H9 (cell line): Measurements from ENCODE around the gene CEACAM16. TPM values are rescaled to one million over a fixed set of nuclear protein-coding genes. Genes with fewer than 3 reads are reported as not detected.
"Not testable (repeated sequence)": the region's sequence is repeated elsewhere in the genome, so short reads cannot be mapped to it uniquely, and the experiment has no call there.

ENCODE experiments used
- DNase-seq: peaks from one replicate; pipeline ENCODE4 v3.0.0-alpha.2; 2017
- H2AFZ ChIP-seq: one replicate; pipeline ENCODE4 v1.6.1; 2013; ENCODE audit warnings: mild to moderate bottlenecking, low read length, control low read depth, moderate library complexity
- H2AK5ac ChIP-seq: 2 replicates; pipeline ENCODE4 v1.6.1; 2013; ENCODE audit warnings: low read length, control low read depth, mixed read lengths; ENCODE audit not compliant: insufficient read length
- H2BK120ac ChIP-seq: one replicate; pipeline ENCODE4 v1.6.1; 2013; ENCODE audit warnings: low read depth, mild to moderate bottlenecking, low read length, control low read depth, inconsistent platforms; ENCODE audit not compliant: poor library complexity, severe bottlenecking
- H2BK12ac ChIP-seq: 2 replicates; pipeline ENCODE4 v1.6.1; 2013; ENCODE audit warnings: low read length, control low read depth, mixed read lengths, low read depth; ENCODE audit not compliant: insufficient read length
- H2BK15ac ChIP-seq: 2 replicates; pipeline ENCODE4 v1.6.1; 2013; ENCODE audit warnings: low read depth, low read length, control low read depth
- H2BK20ac ChIP-seq: one replicate; pipeline ENCODE4 v1.6.1; 2013; ENCODE audit warnings: low read depth, mild to moderate bottlenecking, low read length, control low read depth, inconsistent platforms; ENCODE audit not compliant: poor library complexity, severe bottlenecking
- H2BK5ac ChIP-seq: 2 replicates; pipeline ENCODE4 v1.6.1; 2013; ENCODE audit warnings: low read length, control low read depth, mixed read lengths; ENCODE audit not compliant: insufficient read length
- H3K14ac ChIP-seq: 2 replicates; pipeline ENCODE4 v1.6.1; 2013; ENCODE audit warnings: low read length, control low read depth; ENCODE audit not compliant: insufficient read depth
- H3K18ac ChIP-seq: 2 replicates; pipeline ENCODE4 v1.6.1; 2013; ENCODE audit warnings: low read depth, mild to moderate bottlenecking, mixed read lengths, low read length, control low read depth; ENCODE audit not compliant: insufficient read length
- H3K23ac ChIP-seq: 2 replicates; pipeline ENCODE4 v1.6.1; 2013; ENCODE audit warnings: low read length, control low read depth, mixed read lengths, low read depth; ENCODE audit not compliant: insufficient read length
- H3K23me2 ChIP-seq: 2 replicates; pipeline ENCODE4 v1.6.1; 2013; ENCODE audit warnings: low read depth, mild to moderate bottlenecking, mixed read lengths, low read length, control low read depth; ENCODE audit not compliant: insufficient read length, poor library complexity, severe bottlenecking
- H3K27ac ChIP-seq: 2 replicates; pipeline ENCODE4 v1.5.1; 2013; ENCODE audit warnings: low read length, control low read depth, mixed read lengths, low read depth; ENCODE audit not compliant: insufficient read length
- H3K27me3 ChIP-seq: 2 replicates; pipeline ENCODE4 v1.6.1; 2013; ENCODE audit warnings: low read length, control low read depth, inconsistent platforms; ENCODE audit not compliant: insufficient read depth
- H3K4ac ChIP-seq: 2 replicates; pipeline ENCODE4 v1.6.1; 2013; ENCODE audit warnings: low read depth, mild to moderate bottlenecking, control low read depth, inconsistent platforms, low read length, moderate library complexity
- H3K4me1 ChIP-seq: 2 replicates; pipeline ENCODE4 v1.6.1; 2013; ENCODE audit warnings: low read length, control low read depth, inconsistent platforms; ENCODE audit not compliant: insufficient read depth
- H3K4me2 ChIP-seq: 2 replicates; pipeline ENCODE4 v1.6.1; 2013; ENCODE audit warnings: low read length, control low read depth, mixed read lengths; ENCODE audit not compliant: insufficient read length, insufficient read depth
- H3K56ac ChIP-seq: 2 replicates; pipeline ENCODE4 v1.6.1; 2013; ENCODE audit warnings: low read depth, mild to moderate bottlenecking, mixed read lengths, low read length, control low read depth; ENCODE audit not compliant: insufficient read length
- H3K79me1 ChIP-seq: 2 replicates; pipeline ENCODE4 v1.6.1; 2013; ENCODE audit warnings: low read depth, mild to moderate bottlenecking, moderate library complexity, low read length, control low read depth, inconsistent platforms; ENCODE audit not compliant: insufficient read depth, poor library complexity, severe bottlenecking
- H3K79me2 ChIP-seq: 2 replicates; pipeline ENCODE4 v1.6.1; 2013; ENCODE audit warnings: low read length, control low read depth, inconsistent platforms; ENCODE audit not compliant: insufficient read depth
- H3K9ac ChIP-seq: 2 replicates; pipeline ENCODE4 v1.6.1; 2013; ENCODE audit warnings: low read length, control low read depth, mixed read lengths; ENCODE audit not compliant: insufficient read length; ENCODE audit errors: extremely low read depth
- H3K9me3 ChIP-seq: one replicate; pipeline ENCODE4 v1.6.1; 2013; ENCODE audit warnings: low read depth, low read length, inconsistent platforms; ENCODE audit not compliant: control insufficient read depth
- H3T11ph ChIP-seq: one replicate; pipeline ENCODE4 v1.6.1; 2013; ENCODE audit warnings: mild to moderate bottlenecking, low read length, control low read depth, inconsistent platforms
- H4K20me1 ChIP-seq: one replicate; pipeline ENCODE4 v1.6.1; 2013; ENCODE audit not compliant: control insufficient read depth, insufficient read length, insufficient read depth
- H4K5ac ChIP-seq: 2 replicates; pipeline ENCODE4 v1.6.1; 2013; ENCODE audit warnings: low read depth, mild to moderate bottlenecking, mixed read lengths, low read length, control low read depth; ENCODE audit not compliant: insufficient read length
- H4K8ac ChIP-seq: replicated peaks from 2 replicates; pipeline ENCODE4 v1.6.1; 2013; ENCODE audit warnings: low read length, control low read depth, mixed read lengths, low read depth; ENCODE audit not compliant: insufficient read length
- H4K91ac ChIP-seq: 2 replicates; pipeline ENCODE4 v1.6.1; 2013; ENCODE audit warnings: low read depth, mild to moderate bottlenecking, moderate library complexity, mixed read lengths, low read length, control low read depth; ENCODE audit not compliant: insufficient read length
- H3K27ac Mint-ChIP-seq, 3 experiments: 2 replicates in 2 of 3; 3 replicates in 1 of 3; pipeline ENCODE4 v1.8.0; 2020 to 2021; ENCODE audit warnings: mixed read lengths in 3 of 3, mild to moderate bottlenecking in 1 of 3, moderate library complexity in 1 of 3
- H3K27me3 Mint-ChIP-seq: 2 replicates; pipeline ENCODE4 v1.8.0; 2021; ENCODE audit warnings: low read depth, mild to moderate bottlenecking, moderate library complexity, mixed read lengths
- H3K36me3 Mint-ChIP-seq, 3 experiments: 2 replicates in 2 of 3; 3 replicates in 1 of 3; pipeline ENCODE4 v1.8.0; 2020 to 2021; ENCODE audit warnings: low read depth in 3 of 3, mixed read lengths in 3 of 3; ENCODE audit not compliant: insufficient read depth in 1 of 3
- H3K4me1 Mint-ChIP-seq, 2 experiments: 2 replicates each; pipeline ENCODE4 v1.8.0; 2020; ENCODE audit warnings: mixed read lengths in 2 of 2
- H3K4me3 Mint-ChIP-seq, 2 experiments: 2 replicates in 1 of 2; 3 replicates in 1 of 2; pipeline ENCODE4 v1.8.0; 2020 to 2021; ENCODE audit warnings: mild to moderate bottlenecking in 2 of 2, mixed read lengths in 2 of 2, moderate library complexity in 1 of 2
- H3K9me3 Mint-ChIP-seq, 2 experiments: 2 replicates in 1 of 2; 3 replicates in 1 of 2; pipeline ENCODE4 v1.8.0; 2020; ENCODE audit warnings: mild to moderate bottlenecking in 2 of 2, mixed read lengths in 2 of 2, moderate library complexity in 1 of 2
- CTCF ChIP-seq: fragments of 200-600 bp; sonication (generic); conservative IDR thresholded peaks from 3 replicates; pipeline ENCODE4 v1.8.0; 2021; ENCODE audit warnings: antibody characterized with exemption, mild to moderate bottlenecking
- WGBS: extraction: QIAGEN DNeasy Blood & Tissue Kit; methylation state at CpG from one replicate; pipeline ENCODE4 v1.1.7; 2013; ENCODE audit warnings: missing lambda C conversion rate, low lambda C conversion rate, mixed read lengths; ENCODE audit not compliant: insufficient read length; ENCODE audit errors: extremely low coverage; 5-methylcytosine and 5-hydroxymethylcytosine counted together
- total RNA-seq: library from RNA; stranded (reverse); gene quantifications from 2 replicates; pipeline ENCODE4 v1.2.1, GENCODE V29; 2021

Gene CEACAM16
- total RNA-seq, 1 experiment from 2014 or later: not detected

- peak overlapping the region in 1 of 2 experiments; percentile 46; a peak in 1 of 5 replicates for H3K4me3 Mint-ChIP-seq
- peak; percentile 62 for DNase-seq
- no peak for TF ChIP-seq CTCF
- H3K27ac ChIP-seq: no peak overlapping the region
- H3T11ph ChIP-seq: no peak overlapping the region
- H3K9me3 ChIP-seq: peaks cover 5% of the 10 kb centered on the region
- no peak overlapping the region for H2BK120ac ChIP-seq
- no peak overlapping the region for H2BK12ac ChIP-seq
- peaks cover 11 to 13% of the 10 kb centered on the region in 2 experiments for H3K4me1 Mint-ChIP-seq
- H2AK5ac ChIP-seq: no peak overlapping the region
- H4K20me1 ChIP-seq: no peaks in the 10 kb centered on the region
- no peak overlapping the region for H3K23ac ChIP-seq
- no peak overlapping the region for H4K8ac ChIP-seq
- H2BK15ac ChIP-seq: peak overlapping the region; percentile 95; the same call in 1 of the 2 replicates
- peaks cover 14 to 15% (median 15%) of the 10 kb centered on the region in 3 experiments for H3K36me3 Mint-ChIP-seq
- H3K79me1 ChIP-seq: no peaks in the 10 kb centered on the region
- no peak overlapping the region for H2AFZ ChIP-seq
- H3K79me2 ChIP-seq: no peaks in the 10 kb centered on the region
- no peak overlapping the region for H4K91ac ChIP-seq
- no peaks in the 10 kb centered on the region; the same call in 1 of the 2 replicates for H3K4me1 ChIP-seq
- H3K27me3 Mint-ChIP-seq: peaks cover 5% of the 10 kb centered on the region
- no peak overlapping the region for H3K9ac ChIP-seq
- no CpG with 5 or more reads among the region's 8 CpGs for WGBS
- peak overlapping the region in 1 of 3 experiments; percentile 62; a peak in 1 of 7 replicates for H3K27ac Mint-ChIP-seq
- no peaks in the 10 kb centered on the region for H3K23me2 ChIP-seq
- peak overlapping the region; percentile 35 for H2BK5ac ChIP-seq
- H3K56ac ChIP-seq: peak overlapping the region; percentile 94
- no peaks in the 10 kb centered on the region for H3K27me3 ChIP-seq
- peak overlapping the region; percentile 56; the same call in 1 of the 2 replicates for H3K14ac ChIP-seq
- peaks cover 18% of the 10 kb centered on the region in 2 experiments for H3K9me3 Mint-ChIP-seq
- peak overlapping the region; percentile 61 for H3K18ac ChIP-seq
- H4K5ac ChIP-seq: peak overlapping the region; percentile 36
- peak overlapping the region; percentile 73 for H3K4me2 ChIP-seq
- H3K4ac ChIP-seq: no peak overlapping the region
- H2BK20ac ChIP-seq: no peak overlapping the region
Measured at GRCh38 chr19:44719262-44719701, 20.3 kb downstream of the CEACAM16 start.

DNA sequence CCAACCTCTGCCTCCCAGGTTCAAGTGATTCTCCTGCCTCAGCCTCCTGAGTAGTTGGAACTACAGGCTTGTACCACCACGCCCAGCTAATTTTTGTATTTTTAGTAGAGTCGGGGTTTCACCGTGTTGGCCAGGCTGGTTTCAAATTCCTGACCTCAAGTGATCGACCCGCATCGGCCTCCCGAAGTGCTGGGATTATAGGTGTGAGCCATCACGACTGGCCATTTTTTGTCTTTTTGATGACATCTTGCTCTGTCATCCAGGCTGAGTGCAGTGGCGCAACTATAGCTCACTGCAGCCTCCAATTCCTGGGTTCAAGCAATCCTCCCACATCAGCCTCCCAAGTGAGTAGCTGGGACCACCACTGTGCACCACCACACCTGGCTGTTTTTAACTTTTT is 21.4 kb downstream of the CEACAM16 start:
- H3K23me2 ChIP-seq, H3T11ph ChIP-seq, H2BK15ac ChIP-seq, H3K36me3 Mint-ChIP-seq, H3K18ac ChIP-seq, H3K9me3 Mint-ChIP-seq, H2AFZ ChIP-seq, H4K8ac ChIP-seq, H2BK20ac ChIP-seq, H3K27me3 ChIP-seq, H3K56ac ChIP-seq, H3K14ac ChIP-seq, H2AK5ac ChIP-seq, H2BK12ac ChIP-seq, DNase-seq, H3K4me2 ChIP-seq, H3K9ac ChIP-seq, H3K27ac Mint-ChIP-seq, H4K20me1 ChIP-seq, H3K79me1 ChIP-seq, H2BK5ac ChIP-seq, H3K9me3 ChIP-seq, H3K23ac ChIP-seq, H2BK120ac ChIP-seq, H4K91ac ChIP-seq, H3K4me1 ChIP-seq, H3K4me3 Mint-ChIP-seq, H3K27me3 Mint-ChIP-seq, H3K79me2 ChIP-seq, H3K4ac ChIP-seq, H3K27ac ChIP-seq, H4K5ac ChIP-seq: not testable (repeated sequence)
- H3K4me1 Mint-ChIP-seq: peaks cover 12 to 13% of the 10 kb centered on the region in 2 experiments
- no CpG with 5 or more reads among the region's 9 CpGs for WGBS
